HG02759 (cell line): Measurements from ENCODE around the gene CEP135.
A peak's percentile ranks its signal among the peaks of the same experiment; 100 is the strongest.
"Not testable (repeated sequence)": the region's sequence is repeated elsewhere in the genome, so short reads cannot be mapped to it uniquely, and the experiment has no call there.

Experiments used
- ATAC-seq: cut with Tn5 transposase; IDR thresholded peaks from one replicate; pipeline ENCODE4 v1.9.1; 2021; ENCODE audit warnings: mild to moderate bottlenecking, moderate library complexity; ENCODE audit not compliant: unreplicated experiment

Gene CEP135

GRCh38 chr4:55941881-55942396, 6.8 kb upstream of the CEP135 start:
- ATAC-seq, result no peak

GRCh38 chr4:55947254-55947882, 1.4 kb upstream of the CEP135 start:
- ATAC-seq, result peak; percentile 27

- peak; percentile 16 for ATAC-seq
Measured at GRCh38 chr4:55947912-55948725, 626 bp upstream of the CEP135 start.

- no peak for ATAC-seq
Measured at GRCh38 chr4:55949482-55949802, 697 bp downstream of the CEP135 start.

- ATAC-seq, result no peak
Measured at GRCh38 chr4:55951191-55951922, 2.6 kb downstream of the CEP135 start.

- ATAC-seq, result no peak
Measured at GRCh38 chr4:55955710-55956109, 7.0 kb downstream of the CEP135 start.

GRCh38 chr4:55959655-55960054, 10.9 kb downstream of the CEP135 start:
- ATAC-seq, result no peak

- ATAC-seq, result no peak
Measured at GRCh38 chr4:55964046-55964445, 15.3 kb downstream of the CEP135 start.

- ATAC-seq, result no peak
Measured at GRCh38 chr4:55965585-55965984, 16.8 kb downstream of the CEP135 start.

- ATAC-seq, result not testable (repeated sequence)
Measured at GRCh38 chr4:55966324-55966723, 17.6 kb downstream of the CEP135 start.

GRCh38 chr4:55967376-55967775, 18.6 kb downstream of the CEP135 start:
- no peak for ATAC-seq

- ATAC-seq, result no peak
Measured at GRCh38 chr4:55973650-55974049, 24.9 kb downstream of the CEP135 start.

- ATAC-seq, result no peak
Measured at GRCh38 chr4:55977811-55978210, 29.1 kb downstream of the CEP135 start.

GRCh38 chr4:55979562-55979961, 30.8 kb downstream of the CEP135 start:
- ATAC-seq, result no peak

- ATAC-seq, result peak; percentile 63
Measured at GRCh38 chr4:55980725-55981124, 32.0 kb downstream of the CEP135 start.

GRCh38 chr4:55982976-55983375, 34.2 kb downstream of the CEP135 start:
- ATAC-seq, result no peak

- ATAC-seq, result no peak
Measured at GRCh38 chr4:55989766-55990165, 41.0 kb downstream of the CEP135 start.

- peak; percentile 88 for ATAC-seq
Measured at GRCh38 chr4:55993994-55994663, 45.4 kb downstream of the CEP135 start.

- ATAC-seq, result no peak
Measured at GRCh38 chr4:55996646-55997045, 47.9 kb downstream of the CEP135 start.

GRCh38 chr4:56003606-56004005, 54.9 kb downstream of the CEP135 start:
- ATAC-seq, result no peak

GRCh38 chr4:56004235-56004634, 55.5 kb downstream of the CEP135 start:
- ATAC-seq, result no peak
